IPS-18a (cell line): ENCODE results near the gene CHAF1A.

ENCODE experiments used
- H3K27ac ChIP-seq: one replicate; pipeline ENCODE4 v1.5.1; 2013; ENCODE audit warnings: low read length
- H3K27me3 ChIP-seq: one replicate; pipeline ENCODE4 v1.6.1; 2013; ENCODE audit warnings: mild to moderate bottlenecking, low read length; ENCODE audit not compliant: control insufficient read depth, insufficient read depth
- H3K36me3 ChIP-seq: one replicate; pipeline ENCODE4 v1.6.1; 2013; ENCODE audit warnings: low read depth, low read length; ENCODE audit not compliant: control insufficient read depth
- H3K4me1 ChIP-seq: one replicate; pipeline ENCODE4 v1.6.1; 2013; ENCODE audit warnings: low read depth, low read length; ENCODE audit not compliant: control insufficient read depth
- H3K4me3 ChIP-seq: one replicate; pipeline ENCODE4 v1.5.1; 2013; ENCODE audit warnings: low read length
- H3K9ac ChIP-seq: one replicate; pipeline ENCODE4 v1.6.1; 2013; ENCODE audit warnings: mild to moderate bottlenecking, low read length, moderate library complexity
- H3K9me3 ChIP-seq: one replicate; pipeline ENCODE4 v1.6.1; 2013; ENCODE audit warnings: low read depth, low read length; ENCODE audit not compliant: control insufficient read depth

Gene CHAF1A

DNA sequence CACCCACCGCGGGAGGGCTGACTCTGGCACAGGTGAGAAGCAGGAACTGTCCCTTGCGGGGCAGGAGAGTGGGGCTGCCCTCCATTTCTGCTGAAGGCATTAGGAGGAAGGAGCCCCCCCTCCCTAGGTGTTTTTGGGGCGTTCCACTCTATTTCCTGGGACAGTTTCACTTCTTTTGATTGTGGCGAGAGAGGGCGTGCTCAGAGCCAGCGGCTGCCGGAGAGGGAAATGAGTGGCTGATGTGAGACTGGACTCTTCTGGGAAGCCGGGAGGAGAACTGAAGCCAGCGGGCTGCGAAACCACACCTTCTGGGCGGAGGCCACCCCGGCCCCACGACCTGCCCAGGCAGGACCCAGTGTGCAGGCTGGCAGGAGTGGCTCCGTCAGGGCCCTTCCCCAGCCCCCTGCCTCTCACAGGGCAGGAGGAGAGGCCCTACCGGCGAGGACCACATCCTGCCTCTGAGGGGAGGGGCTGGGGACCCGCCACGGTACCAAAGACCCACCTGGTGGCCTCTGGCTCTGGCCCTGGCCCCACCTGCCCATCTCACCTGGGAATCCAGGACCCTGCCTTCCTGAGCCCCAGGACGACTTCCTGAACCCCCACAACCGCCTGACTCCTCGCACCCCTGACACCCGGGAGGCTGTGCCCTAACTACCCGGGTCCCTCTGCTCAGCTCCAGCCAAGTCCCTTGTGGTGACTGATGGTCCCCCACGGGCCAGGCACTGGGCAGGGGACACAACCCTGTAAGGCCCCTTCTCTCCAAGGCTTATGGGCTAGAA lies 33.1 kb upstream of the CHAF1A start:
- Histone ChIP-seq H3K27ac (no peak overlapping the region), H3K9ac (no peak overlapping the region), H3K4me3 (no peak overlapping the region), H3K36me3 (peaks cover 3% of the 10 kb centered on the region), H3K4me1 (peaks cover 4% of the 10 kb centered on the region), H3K27me3 (no peaks in the 10 kb centered on the region), H3K9me3 (no peaks in the 10 kb centered on the region)

DNA sequence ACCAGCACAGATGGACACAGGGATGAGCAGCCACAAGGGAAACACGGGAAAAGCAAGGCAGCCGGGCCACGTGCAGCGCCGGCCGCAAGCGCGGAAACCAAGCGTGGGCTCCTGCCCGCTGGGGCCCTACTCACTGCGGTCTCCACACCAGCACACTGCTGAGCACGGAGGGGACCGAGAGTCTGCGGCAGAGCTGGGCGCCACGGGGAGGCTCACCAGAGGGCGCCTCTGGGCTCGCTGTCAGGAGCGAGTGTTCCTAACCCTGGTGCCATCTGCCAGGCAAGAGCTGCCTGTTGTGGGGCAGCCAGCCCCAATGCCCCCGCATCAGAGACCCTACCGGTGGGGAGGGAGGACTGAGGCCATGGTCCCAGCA lies 32.6 kb upstream of the CHAF1A start:
- Histone ChIP-seq H3K9me3 (no peaks in the 10 kb centered on the region), H3K27me3 (no peaks in the 10 kb centered on the region), H3K9ac (no peak overlapping the region), H3K36me3 (peaks cover 3% of the 10 kb centered on the region), H3K4me1 (peaks cover 7% of the 10 kb centered on the region), H3K27ac (no peak overlapping the region), H3K4me3 (no peak overlapping the region)

DNA sequence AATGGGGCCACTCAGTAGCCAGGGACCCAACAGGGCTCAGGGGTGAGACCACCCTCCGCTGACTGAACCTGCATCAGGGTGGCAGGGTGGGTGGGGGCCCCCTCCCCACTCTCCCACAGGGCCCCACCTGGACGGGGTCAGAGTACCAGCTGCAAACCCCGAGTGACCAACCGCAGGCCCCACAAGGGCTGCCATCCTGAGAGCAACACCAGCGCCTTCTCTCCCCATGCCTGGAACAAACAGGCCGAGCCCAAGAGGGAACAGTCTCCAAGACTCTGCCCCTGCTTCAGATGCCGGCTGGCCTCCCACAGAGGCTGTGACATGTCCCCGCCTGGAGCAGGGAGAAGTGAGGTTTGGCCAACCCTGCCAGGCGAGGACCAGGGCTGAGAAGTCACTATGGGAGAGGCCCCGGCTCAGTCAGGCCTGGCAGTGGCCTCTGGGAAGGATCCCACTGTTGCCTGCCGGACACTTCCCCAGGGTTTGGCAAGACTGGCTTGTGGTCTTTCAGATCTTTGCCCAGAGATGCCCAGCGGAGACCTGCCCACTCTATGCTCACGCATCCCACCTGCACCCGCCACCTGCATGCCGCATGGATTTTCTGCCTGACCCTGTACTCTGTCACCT lies 31.9 kb upstream of the CHAF1A start:
- H3K27ac ChIP-seq = no peak overlapping the region
- H3K27me3 ChIP-seq = no peaks in the 10 kb centered on the region
- no peaks in the 10 kb centered on the region for H3K9me3 ChIP-seq
- no peak overlapping the region for H3K9ac ChIP-seq
- peaks cover 3% of the 10 kb centered on the region for H3K36me3 ChIP-seq
- peaks cover 14% of the 10 kb centered on the region for H3K4me1 ChIP-seq
- no peak overlapping the region for H3K4me3 ChIP-seq

DNA sequence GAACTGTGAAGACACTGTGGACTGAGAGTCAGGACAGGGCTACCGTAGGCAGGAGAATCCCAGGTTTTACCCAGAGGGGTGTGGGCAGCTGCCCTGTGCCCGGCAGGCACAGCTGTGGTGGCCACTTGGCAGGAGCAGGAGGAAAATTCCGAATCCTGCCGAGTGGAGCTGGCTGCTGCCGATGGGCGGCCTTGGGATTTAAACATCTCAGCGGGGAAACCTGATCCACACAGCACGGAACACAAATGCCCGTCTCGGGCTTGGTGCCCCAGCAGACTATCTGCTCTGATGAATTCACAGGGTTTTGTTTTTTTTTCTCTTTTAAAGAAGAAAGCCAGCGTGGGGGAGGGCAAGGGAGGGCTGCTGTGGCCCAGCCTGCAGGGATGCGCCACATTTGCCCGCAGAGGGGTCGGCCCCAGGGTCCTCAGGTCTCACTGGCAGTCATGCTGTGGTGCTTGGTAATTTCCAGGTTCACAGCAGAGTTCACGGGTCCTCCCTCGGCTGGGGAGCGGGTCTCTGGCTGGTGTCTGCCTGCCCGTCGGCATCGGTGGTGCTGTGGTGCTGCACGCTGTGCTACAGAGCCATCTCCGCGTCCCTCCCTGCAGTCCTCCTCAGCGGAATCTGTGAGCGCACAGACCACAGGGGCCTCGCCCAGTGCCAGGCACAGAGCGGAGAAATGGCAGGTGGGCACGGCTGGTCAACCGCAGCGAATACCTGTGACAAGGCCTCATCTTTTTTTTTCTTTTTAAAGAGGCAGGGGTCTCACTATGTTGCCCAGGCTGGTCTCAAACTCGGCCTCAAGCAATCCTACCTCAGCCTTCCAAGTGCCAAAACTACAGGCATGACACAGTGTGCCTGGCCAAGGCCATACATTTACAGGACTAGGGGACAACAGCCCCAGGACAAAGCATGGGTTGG lies 30.9 kb upstream of the CHAF1A start:
- no peaks in the 10 kb centered on the region for H3K36me3 ChIP-seq
- no peak overlapping the region for H3K4me3 ChIP-seq
- H3K9me3 ChIP-seq = no peaks in the 10 kb centered on the region
- H3K9ac ChIP-seq = no peak overlapping the region
- no peaks in the 10 kb centered on the region for H3K27me3 ChIP-seq
- H3K4me1 ChIP-seq = peaks cover 21% of the 10 kb centered on the region
- H3K27ac ChIP-seq = no peak overlapping the region

DNA sequence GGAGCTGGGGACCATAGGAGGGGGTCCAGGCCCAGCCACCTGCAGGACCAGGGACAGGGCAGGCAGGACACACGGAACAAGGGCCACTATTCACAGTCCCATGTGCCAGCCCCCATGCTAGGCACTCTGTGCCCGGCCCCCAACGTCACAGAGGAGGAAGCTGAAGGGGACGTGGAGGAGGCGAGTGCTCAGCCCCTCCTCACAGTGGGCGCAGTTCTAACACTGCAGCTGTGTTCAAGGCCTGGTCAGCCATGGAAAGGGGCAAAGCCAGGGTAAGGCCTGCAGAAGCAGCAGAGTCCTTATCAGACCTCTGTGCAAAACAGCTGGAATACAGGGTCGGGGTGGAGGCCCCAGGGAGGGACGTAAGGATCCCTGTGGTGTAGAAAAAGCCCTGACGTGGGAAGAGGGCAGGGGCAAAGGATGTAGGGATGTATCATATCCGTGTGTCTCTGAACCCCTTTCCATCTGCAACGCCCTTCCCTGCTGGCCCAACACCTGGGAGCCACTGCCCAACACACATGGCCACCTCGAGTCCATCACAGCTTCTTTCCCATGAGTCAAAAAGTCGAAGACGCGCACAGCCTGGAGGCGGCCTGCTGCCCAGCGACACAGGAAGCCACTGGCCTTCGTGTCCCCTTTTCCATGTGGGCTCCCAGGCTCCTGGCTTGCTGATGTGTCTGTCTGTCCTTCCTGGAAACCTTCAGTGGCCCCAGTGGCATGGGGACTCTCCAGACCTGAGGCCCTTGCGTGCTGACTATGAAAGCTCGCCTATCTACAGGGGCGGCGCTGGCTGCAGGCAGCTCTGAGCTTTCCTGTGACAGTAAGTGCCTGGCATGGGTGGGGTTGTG lies 30.1 kb upstream of the CHAF1A start:
- Histone ChIP-seq H3K9me3 (no peaks in the 10 kb centered on the region), H3K27me3 (no peaks in the 10 kb centered on the region), H3K27ac (no peak overlapping the region), H3K4me3 (no peak overlapping the region), H3K4me1 (peaks cover 29% of the 10 kb centered on the region), H3K36me3 (no peaks in the 10 kb centered on the region), H3K9ac (no peak overlapping the region)

DNA sequence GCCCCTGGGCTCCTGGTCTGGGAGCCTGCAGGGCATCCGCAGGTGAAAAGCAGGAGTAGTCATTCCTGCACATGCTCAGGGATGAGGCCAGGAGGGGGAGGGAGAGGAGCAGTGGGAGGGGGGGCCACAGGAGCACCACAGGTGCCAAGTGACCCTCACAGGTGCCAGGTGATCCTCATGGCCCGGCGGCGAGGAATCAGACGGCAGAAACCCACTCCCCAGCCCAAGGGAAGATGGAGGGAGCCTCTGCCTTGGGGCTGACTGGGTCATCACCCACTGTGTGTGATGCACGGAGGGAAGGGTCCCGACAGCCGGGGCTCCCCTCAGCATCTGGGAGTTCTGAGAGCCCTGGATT lies 29.4 kb upstream of the CHAF1A start:
- H3K4me3 ChIP-seq = no peak overlapping the region
- H3K9ac ChIP-seq = no peak overlapping the region
- no peak overlapping the region for H3K27ac ChIP-seq
- H3K4me1 ChIP-seq = peaks cover 29% of the 10 kb centered on the region
- H3K9me3 ChIP-seq = no peaks in the 10 kb centered on the region
- H3K36me3 ChIP-seq = no peaks in the 10 kb centered on the region
- no peaks in the 10 kb centered on the region for H3K27me3 ChIP-seq

DNA sequence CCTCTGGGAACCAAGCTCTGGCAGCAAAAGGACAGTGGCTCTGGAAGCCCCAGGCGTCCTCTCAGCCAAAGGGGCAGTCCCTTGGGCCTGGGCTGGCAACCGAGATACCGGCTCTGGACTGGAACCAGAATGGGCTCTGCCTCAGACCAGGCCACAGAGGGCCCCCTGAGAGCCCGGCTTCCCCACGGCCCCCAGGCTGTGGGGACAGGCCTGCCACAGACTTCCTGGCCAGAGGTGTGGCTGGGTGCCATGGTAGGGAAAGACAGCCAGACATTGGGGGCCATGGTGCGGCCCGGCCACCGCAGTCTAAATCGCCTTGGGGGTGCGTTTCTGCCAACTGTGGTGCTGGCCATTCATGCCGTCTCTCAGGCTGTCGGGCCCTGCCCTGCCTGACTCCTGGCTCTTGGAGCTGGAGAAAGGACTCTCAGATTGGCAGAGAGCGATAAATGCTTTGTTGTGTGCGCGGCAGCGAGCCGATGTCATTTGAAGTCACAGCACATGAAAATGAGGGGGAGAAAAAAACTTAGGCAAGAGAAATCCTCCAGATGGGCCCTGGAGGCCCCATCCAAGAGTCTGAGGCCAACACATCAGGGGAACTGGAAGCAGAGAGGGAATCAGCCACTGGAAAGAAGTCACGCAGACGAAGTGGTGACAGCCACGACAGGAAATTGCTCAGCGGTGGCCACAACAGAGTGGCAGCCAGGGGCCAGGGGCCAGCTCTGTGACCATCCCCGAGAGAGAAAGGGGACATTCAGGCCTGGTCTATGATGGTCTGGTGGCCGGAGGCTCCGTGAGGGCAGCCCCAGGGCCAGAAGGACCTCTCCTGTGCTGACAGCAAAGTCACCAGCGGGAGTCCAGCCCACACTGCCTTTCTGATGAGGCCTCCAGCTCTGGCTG lies 28.6 kb upstream of the CHAF1A start:
- H3K27me3 ChIP-seq = no peaks in the 10 kb centered on the region
- no peak overlapping the region for H3K9ac ChIP-seq
- H3K4me3 ChIP-seq = no peak overlapping the region
- no peaks in the 10 kb centered on the region for H3K36me3 ChIP-seq
- H3K27ac ChIP-seq = no peak overlapping the region
- peaks cover 28% of the 10 kb centered on the region for H3K4me1 ChIP-seq
- H3K9me3 ChIP-seq = no peaks in the 10 kb centered on the region

DNA sequence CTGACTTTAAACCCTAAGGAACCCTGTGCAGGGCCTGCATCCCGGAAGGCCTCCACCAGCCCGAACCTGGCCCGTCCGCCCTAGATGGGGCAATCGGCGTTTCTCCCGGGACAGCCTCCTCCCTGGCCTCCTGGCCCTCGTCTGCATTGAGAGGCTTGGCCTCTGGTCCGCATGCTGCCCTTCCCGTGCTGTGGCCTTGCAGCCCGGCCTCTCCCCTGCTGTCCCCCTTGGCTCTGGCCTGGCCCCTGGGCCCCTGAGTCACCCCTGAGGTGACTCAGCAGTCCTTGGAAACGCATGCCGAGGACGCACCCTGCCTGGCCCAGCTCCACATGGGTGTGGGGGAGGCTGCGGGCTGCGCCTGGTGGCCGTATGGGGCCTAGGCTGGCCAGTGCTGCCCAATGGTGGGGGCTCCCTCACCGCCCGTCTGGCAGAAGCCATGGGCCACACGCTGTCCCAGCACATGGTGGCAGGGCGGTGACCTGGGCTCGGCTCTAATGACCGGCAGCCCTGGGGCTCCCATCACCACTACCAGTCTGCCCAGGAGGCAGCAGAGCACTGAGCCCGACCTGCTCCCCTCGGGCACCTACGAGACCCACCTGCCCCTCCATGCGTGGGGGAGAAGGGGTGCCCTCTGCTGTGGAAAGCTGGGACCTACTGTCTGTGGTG lies 27.8 kb upstream of the CHAF1A start:
- Histone ChIP-seq H3K4me1 (peaks cover 24% of the 10 kb centered on the region), H3K9ac (peak overlapping the region; percentile 33), H3K9me3 (no peaks in the 10 kb centered on the region), H3K27ac (no peak overlapping the region), H3K36me3 (no peaks in the 10 kb centered on the region), H3K4me3 (no peak overlapping the region), H3K27me3 (no peaks in the 10 kb centered on the region)

DNA sequence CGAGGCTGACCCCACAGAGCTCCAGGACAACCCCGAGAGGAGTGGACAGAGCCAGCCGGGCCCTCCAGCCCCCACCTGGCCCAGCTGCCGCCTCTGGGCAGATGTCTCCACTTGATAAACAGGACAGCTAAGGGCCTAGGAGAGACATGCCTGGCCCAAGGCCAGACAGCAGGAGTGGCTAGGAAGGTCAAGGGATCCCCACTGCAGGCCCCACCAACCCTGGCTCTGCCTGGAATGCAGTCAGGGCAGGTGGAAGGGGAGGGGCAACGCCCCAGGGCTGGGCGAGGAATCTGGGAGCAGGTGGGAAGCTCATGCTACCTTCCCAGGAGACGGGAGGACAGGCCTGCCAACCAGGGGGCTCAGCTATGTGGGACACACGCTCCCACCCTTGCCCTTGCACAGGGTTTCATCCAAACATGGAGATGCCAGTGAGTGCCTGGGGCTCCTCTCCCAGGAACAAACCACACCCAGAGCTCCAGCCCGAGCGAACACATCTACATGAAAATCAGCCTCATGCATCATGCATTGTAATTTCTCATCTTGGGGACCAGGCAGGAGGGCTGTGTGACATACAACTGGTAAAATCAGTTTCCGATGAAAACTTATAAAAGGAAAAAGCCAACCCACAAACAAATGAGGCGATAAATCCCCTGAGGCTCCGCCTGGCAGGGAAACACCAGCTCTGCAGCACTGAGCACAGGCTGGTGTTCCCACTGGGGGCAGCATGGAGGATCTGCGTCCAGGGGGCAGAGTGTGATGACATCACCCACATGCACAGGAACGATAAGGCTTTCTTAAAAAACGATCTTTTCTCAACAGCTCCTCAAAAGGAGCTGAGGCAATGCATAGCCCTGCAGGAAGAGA lies 27.0 kb upstream of the CHAF1A start:
- H3K36me3 ChIP-seq = no peaks in the 10 kb centered on the region
- no peak overlapping the region for H3K4me3 ChIP-seq
- H3K4me1 ChIP-seq = peaks cover 24% of the 10 kb centered on the region
- no peak overlapping the region for H3K27ac ChIP-seq
- H3K27me3 ChIP-seq = no peaks in the 10 kb centered on the region
- no peaks in the 10 kb centered on the region for H3K9me3 ChIP-seq
- peak overlapping the region; percentile 33 for H3K9ac ChIP-seq
